GM03348 (cell line): ENCODE measurements around the gene INHA.

Experiments used
- DNase-seq: peaks from one replicate; pipeline ENCODE4 v3.0.0; 2012; ENCODE audit warnings: low spot score

Gene INHA

DNA sequence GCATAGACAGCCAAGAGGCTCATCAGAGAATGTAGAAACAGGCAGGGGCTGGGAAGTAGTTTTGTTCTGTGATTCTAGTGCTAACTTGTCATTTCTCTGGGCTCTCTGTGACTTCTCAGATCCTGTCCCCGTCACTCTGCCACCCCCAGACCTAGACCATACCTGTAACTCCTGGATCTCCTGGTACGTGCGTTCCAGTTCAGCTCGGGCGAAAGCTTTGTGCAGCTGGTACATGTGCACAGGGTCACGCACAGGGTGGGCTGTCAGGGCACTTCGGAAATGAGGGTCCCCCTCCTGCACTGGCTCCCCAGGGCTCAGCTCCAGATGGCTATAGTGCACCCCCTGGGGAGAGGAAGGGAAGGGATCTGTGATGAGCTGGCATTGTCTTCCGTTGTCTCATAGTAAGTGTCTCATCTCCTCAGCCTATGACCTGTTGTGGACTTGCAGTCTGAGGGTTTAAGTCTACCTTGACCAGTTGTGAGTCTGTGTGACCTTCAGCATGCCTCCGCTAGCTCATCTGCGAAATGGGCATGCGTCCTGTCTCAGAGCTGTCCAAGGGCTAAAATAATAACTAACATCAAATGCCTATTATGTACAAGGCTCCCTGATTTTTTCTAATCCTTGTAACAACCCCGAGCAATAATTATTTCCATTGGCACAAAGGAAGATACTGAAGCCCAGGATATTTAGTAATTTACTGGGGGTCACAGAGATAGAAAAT lies 31.2 kb upstream of the INHA start:
- no peak for DNase-seq

DNA sequence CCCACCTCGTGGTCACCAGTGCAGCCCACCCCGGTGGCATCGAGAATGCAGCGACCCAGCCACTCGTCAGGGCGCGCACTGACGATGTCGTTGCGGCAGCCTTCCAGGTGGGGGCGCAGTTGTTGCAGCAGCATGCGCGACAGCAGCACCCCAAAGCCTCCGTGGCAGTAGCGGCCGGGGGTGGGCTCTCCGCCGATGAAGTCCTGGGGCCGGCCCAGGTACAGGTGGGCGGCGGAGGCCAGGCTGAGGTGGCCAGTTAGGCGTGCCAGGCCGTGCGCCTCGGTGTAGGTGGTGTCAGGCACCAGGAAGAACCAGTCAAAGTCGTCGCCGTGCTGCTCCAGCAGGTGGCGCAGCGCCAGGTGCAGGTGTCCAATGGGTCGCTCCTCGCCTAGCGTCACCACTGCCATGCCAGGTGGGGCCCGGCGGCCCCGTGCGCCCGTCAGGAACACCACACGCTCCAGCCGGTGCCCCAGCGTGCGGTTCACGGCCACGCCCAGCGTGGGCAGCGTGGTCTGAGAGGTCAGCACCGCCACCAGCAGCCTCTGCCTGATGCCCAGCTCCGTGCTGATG lies 30.4 kb upstream of the INHA start:
- peak; percentile 58 for DNase-seq

DNA sequence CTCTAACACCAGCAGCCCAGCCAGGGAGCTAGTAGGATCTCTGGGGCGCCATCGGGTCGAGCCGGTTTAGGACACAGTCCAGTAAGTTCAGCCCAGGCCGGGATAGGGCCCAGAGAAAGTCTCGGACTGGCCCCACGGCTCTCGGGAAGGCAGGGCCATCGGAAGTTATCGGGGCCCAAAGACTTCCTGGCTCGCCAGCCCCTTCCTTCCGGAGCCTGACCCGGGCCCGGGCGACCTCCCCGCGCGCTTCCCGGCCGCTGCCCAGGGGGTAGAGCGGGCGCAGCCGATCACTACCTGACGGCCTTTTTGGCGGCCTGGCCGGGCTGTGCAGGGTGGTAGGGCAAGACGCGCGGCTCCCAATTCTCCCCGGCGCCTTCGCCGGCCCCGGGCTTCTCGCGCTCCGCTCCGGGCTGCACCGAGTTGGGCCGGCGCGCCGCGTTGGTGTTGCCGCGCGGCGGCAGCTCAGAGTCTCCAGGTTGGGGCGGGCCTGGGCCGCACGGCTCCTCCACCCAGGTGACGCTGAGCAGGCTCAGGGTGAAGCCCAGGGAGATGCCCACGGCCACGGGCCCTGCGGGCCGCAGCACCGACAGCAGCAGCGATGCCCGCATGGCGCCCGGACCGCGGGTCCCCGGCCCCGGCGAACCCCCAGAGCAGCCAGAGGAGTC lies 29.0 kb upstream of the INHA start:
- peak; percentile 71 for DNase-seq

DNA sequence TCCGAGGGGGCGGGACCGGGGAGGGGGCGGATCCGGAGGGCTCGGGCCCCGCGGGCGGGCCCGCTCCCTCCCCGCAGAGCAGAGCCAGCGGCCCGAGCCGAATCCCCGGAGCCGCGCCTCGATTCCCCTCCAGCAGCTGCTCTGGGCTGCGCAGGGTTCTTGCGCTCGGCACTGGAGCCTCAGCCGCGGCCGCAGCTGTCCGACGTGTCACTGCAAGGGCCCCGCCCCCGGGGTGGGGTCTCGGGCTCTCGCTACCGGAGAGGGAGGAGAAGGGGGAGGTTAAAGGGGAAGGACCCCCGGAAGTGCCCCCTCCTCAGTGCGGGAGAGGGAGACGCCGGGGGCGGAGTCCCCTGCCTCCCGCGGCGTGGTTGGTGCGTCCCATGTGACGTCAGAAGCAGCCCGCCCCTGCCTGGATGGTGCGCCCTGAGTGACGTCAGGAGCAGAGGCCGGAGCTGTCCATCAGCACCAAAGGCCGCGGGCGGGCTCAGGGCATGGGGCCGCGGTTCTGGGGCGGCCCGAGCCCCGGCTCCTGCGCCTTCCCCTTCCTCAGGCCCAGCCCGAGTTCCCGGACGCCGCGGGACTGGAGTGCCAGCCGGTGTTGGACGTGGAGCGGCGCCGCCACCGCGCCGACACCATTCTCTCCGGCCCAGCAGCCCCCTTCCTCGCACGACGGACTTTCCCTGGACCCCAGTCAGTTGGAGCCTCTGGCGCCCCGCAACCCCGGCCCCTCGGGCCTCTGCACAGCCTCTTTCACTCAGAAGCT lies 28.3 kb upstream of the INHA start, which contains the start of the genes CHPF and TMEM198:
CHPF (minus strand) TSS at position 214 of the 763 bp plus-strand sequence. CDS start 271 bp downstream, outside the sequence.
TMEM198 (plus strand) TSS at position 433 of the 763 bp plus-strand sequence. CDS start 700 bp downstream, outside the sequence.
- DNase-seq = peak; percentile 99

DNA sequence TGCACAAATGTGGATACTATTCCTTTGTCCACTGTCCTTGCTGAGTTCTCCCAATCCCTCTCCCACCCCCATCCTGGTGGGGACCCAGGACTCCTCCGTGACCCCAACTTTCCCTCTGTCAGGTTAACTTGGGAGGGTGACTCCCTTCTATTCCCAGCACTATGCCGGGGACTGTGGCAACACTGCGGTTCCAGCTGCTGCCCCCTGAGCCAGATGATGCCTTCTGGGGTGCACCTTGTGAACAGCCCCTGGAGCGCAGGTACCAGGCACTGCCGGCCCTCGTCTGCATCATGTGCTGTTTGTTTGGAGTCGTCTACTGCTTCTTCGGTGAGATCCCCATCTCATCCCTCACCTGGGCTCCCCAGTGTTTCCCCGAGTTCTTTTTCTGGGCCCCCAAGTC lies 27.5 kb upstream of the INHA start:
- no peak for DNase-seq

DNA sequence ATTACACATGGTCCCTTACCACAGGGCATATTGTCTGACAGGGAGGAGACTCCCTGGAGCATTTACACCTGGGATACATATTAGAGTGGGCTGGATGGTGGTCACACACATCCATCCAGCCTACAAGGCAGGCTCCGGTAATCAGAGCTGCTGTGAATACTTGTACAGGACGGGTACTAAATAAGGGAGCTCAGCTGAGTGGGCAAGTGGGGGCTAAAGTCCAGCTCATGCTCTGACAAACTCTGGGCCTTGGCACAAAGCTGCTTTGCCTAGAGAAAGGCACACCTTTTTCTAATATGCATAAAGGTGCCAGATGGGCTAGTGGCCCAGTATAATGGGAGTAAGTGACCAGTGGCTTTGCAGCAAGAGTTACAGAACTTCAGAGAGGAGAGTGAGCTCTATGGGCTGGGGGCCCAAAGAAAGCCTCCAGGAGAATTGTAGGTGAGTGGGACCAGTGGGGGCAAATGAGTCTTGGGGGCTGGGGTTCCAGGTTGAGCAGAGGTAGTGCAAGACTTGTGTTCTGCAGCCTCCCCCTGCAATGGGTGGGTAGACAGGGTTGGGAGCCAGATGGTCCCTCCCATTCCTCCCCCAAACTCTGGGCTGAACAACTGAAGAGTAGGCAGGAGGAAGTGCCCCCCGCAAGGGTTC lies 26.7 kb upstream of the INHA start:
- DNase-seq = no peak

DNA sequence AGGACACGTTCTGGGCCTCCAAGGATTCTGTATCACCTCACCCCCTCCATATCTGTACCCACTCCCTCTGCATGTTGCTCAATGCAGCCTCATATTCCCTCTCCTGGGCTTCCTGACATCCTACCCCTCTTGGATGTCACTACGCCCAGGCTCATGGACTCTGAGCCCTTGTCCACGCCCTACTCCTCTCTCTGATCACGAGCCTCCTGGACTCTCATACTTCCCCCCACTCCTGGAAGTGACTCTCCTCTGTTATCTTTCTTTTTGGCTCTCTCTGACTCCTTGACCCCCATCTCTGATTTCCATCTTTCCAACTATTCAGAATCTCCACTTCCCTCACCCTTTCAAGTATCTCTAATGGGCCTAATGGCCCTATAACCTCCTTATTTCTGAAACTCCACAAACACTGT lies 26.2 kb upstream of the INHA start:
- no peak for DNase-seq

DNA sequence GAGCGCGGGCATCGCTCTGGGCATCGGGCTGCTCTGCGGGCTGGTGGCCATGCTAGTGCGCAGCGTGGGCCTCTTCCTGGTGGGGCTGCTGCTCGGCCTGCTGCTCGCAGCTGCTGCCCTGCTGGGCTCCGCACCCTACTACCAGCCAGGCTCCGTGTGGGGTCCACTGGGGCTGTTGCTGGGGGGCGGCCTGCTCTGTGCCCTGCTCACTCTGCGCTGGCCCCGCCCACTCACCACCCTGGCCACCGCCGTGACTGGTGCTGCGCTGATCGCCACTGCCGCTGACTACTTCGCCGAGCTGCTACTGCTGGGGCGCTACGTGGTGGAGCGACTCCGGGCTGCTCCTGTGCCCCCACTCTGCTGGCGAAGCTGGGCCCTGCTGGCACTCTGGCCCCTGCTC lies 24.5 kb upstream of the INHA start:
- no peak for DNase-seq

DNA sequence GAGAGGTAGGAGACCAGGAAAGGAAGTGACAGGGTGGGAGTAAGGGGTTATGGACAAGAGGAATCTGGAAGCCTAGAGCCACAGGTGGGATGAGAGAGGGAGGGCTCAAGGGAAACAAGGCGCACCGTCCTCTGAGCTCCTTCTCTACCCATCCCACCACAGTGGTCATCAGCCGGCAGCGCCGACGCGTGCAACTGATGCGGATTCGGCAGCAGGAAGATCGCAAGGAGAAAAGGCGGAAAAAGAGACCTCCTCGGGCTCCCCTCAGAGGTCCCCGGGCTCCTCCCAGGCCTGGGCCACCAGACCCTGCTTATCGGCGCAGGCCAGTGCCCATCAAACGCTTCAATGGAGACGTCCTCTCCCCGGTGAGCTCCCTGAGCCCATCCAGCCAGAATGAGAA lies 23.1 kb upstream of the INHA start:
- no peak for DNase-seq

DNA sequence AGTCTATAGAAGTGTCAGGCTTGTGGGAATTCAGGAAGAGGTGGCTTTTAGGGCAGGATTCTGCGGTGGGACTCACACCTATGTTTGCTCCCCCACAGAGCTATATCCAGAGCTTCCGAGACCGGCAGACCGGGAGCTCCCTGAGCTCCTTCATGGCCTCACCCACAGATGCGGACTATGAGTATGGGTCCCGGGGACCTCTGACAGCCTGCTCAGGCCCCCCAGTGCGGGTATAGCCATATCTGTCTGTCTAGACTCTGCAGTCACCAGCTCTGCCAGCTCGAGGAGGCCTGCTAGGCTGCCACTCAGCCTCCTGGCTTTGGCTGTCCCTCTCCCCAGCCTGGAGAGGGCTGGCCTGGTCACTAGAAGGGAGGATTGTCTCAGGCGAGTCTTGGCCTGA lies 22.5 kb upstream of the INHA start:
- no peak for DNase-seq

DNA sequence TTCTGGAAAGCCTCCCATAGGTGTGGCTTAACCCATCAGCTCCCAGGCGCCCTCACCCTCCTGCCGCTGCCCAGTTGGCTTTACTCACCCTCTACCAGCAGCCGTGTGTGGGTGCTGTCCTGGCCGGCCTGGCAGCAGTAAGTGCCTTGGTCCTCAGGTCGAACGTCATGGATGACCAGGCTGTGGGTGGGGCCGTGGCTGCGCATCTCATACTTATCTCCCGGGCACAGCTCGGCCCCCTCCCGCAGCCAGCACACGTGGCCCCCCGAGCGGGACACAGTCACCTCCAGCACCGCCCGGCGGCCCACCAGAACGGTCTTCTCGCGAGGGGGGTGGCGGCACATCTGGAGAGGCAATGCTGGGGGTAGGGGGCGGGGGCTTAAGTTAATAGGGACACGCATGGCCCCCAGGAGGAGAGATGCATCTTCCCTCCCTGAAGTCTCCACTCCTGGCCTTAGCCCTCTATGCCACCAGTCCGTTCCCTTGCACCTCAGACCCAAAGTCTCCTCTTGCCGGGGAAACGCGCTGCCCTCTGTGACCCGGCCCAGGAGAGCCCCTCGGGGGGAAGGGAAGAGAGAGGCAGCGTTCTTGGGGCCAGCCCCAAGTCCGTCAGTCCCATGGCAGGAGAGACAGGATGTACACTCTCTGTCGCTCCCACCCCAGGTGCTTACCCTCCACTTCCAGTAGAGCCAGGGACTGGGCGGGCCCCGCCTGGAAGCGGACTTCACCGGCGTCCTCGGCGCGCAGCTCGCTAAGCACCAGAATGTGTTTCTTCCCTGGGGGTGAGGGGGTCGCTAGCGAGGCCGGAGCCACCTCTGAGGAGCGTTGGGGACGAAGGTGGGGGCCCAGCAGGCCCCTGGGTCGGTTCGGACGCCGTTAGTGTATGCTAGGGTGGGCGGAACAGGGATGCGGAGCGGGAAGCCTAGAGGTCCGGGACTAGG lies 20.4 kb upstream of the INHA start:
- DNase-seq = peak; percentile 54

DNA sequence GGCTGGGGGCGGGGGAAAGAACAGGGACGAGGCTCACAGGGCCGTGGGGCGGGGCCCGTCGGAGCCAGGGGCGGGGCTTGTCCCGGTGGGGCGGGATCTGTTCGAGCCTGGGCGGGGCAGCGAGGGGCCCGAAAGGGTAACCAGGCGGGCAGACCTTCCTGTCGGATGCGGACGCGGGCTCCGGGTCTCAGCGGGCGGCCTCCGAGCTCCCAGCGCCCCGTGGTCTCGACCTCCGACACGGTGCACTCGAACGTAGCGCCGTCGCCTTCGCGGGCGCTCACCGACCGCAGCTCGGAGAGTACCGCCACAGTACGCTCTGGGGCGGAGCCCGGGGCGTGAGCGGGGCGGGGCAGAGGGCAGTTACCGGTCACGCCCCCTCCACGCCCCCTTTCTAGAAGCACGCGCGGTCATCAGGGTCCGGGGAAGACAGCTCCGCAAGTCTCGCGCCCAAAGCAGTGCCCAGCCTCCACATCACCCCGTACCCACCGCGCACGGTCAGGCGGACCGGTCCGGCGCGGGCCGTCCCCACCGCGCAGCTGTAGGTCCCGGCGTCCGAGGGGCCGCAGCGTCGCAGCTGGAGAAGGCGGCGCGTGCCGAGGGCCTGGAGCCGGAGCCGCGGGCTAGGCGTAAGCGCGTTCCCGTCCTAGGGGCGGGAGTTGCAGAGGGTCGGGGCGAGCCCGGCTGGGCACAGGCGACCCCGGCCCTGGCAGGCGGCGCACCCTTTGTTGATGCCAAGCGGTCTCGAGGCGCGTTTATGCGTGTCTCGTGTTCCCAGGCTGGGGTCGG lies 19.5 kb upstream of the INHA start:
- DNase-seq = peak; percentile 96

DNA sequence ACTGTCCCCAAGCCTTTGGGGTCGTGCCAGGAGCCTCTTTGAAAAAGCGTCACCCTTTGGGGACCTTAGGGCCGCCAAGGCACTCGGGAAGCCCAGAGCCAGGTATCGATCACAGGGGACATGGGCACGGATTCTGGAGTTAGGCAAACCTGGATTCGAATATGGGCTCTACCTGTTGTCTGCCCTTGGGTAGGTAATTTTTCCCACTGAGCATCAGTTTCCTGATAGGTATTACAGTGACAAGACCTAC lies 19.0 kb upstream of the INHA start:
- DNase-seq = no peak

DNA sequence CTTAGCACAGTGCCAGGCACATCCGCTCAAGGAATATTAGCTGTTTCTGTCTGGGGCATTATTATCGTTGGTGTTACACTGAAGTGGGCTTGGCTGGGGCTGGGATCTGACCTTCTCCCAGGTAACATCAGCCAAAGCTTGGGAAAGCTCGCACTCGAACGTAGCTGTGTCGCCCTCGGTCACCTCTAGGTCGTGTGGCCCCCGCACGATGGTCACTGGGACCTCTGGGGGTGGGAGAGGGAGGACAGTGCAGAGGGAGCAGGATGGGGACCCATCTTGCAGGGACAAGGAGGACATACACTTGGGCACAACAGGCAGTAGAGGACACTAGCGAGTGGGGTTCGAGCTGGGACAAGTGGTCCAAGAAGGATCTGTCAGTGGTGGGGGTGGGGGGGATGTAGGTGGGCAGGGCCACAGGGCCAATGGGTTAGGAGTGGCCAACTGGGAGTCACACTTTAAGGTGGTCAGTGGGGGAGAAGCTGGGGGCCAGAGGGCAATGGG lies 18.6 kb upstream of the INHA start:
- no peak for DNase-seq

DNA sequence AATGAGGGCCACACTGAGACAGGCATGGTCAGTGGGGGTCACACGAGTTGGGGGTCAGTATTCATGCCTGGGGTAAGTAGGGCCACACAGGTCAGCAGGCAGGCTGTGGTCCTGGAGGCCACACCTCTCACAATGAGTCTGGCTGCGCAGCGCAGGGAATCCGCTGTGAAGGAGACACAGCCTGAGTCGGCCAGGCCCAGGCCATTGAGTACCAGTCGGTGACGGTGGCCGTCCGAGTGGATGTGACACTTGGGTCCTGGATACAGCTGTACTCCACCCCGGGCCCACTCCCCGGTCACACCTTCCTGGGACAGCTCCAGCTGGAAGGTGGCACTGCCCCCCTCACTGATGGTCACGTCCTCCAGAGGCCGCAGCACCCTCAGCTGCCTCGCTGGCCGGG lies 17.8 kb upstream of the INHA start:
- no peak for DNase-seq

DNA sequence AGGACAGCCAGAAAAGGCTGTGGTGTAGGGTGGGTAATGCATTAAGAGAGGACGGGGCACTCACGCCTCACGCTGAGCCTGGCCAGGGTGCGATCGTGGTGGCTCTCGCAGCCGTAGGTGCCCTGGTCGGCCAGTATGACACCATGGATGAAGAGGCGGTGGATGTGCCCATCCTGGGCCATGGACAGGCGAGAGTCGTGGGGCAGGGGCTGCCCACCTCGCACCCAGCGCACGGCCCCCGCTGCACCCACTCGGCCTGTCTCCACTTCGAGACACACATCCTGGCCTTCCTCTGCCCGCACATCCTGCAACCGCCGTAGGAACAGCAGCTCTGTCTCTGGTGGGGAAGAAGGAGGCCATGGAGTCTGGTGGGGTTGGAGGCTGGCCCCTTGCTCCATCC lies 16.2 kb upstream of the INHA start:
- DNase-seq = no peak

DNA sequence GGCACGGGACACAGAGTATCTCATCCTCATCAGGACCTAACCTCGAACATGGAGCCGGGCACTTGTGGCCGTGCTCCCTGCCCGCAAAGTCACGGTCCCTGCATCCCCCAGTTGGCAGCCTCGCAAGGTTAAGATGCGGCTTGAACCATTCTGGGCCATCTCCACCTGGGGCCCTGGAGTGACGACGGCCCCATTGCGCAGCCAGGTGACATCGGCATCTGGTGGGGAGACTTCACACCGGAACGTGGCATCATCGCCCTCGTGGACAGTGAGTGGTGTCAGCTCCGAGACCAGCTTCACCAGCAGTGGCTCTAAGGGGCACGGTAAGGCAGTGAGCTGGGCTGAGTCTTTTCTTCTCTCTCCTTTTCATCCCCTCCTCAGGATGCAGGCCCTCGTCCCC lies 15.7 kb upstream of the INHA start:
- no peak for DNase-seq

DNA sequence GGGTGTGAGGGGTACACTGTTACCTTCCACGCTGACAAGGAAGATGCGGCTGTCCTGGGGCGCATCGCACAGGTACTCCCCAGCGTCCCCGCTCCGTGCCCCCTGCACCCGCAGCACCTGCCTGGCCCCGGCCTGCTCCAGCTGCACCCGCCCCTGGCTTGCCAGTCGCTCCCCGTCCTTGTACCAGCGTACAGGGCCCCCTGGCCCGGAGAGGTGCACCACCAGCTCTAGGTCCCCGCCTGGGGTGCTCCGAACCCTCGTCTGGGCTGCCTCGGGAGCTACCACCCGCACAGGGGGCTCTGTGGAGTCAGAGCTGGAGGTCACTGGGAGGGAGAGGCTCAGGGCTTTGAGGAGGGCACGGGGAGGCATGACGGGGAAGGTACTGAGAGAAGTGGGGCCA lies 14.8 kb upstream of the INHA start:
- no peak for DNase-seq

DNA sequence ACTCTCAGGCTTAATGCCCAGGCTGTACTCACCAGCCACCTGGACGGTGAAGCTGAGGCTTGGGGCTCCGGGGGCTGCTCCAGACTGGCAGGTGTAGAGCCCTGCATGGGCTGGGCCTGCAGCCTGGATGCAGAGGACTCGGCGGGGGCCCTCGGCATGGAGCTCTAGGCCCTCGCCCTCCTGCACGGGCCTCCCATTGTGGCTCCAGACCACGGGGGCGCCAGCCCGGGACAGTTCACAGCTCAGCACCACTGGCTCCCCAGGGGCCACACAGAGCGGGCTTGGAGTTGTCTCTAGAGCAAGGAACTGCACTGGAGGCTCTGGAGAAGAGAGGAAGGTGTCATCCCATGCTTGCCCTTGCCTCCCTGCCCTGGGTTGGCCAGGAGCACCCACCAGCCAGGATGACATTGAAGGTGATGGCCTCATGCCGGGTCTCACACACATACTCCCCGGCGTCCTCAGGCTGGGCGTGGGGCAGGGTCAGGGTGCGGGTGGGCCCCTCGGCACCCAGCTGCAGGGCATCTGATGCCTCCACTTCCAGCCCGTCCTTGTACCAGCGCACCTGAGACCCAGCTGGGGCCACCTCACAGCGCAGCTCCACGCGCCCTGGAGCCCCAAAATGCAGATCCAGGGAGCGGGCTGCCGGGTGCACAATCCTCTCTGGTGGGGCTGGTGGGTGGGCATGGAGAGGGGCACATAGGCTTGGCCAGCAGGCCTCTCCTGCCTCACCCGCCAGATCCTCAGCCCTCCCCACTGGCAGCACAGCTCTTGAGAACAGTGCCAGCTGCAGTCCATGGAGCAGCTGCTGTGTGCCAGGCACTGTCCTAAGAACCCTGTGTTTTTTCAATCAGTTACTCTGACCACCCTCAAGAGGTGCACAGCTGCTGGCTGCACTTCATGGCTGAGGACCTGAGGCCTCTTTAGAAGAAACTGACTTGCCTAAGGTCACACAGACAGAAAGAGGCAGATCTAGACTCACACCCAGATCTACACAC lies 14.0 kb upstream of the INHA start:
- DNase-seq = no peak
